DLD1 (cell line): ENCODE measurements around the gene ST6GALNAC6.

Source experiments
- in situ Hi-C: cut with HindIII; loops from 2 replicates; pipeline ENCODE4 v1.10.0; 2017; ENCODE audit warnings: low sequenced_read_pairs

Gene ST6GALNAC6

GRCh38 chr9:127899128-127899943, at the start of gene ST6GALNAC6:
Gene ST6GALNAC6 (minus strand): TSS chr9:127899603. CDS start chr9:127897981, 1,622 bp downstream.
- in situ Hi-C loops, result no loop called here

DNA sequence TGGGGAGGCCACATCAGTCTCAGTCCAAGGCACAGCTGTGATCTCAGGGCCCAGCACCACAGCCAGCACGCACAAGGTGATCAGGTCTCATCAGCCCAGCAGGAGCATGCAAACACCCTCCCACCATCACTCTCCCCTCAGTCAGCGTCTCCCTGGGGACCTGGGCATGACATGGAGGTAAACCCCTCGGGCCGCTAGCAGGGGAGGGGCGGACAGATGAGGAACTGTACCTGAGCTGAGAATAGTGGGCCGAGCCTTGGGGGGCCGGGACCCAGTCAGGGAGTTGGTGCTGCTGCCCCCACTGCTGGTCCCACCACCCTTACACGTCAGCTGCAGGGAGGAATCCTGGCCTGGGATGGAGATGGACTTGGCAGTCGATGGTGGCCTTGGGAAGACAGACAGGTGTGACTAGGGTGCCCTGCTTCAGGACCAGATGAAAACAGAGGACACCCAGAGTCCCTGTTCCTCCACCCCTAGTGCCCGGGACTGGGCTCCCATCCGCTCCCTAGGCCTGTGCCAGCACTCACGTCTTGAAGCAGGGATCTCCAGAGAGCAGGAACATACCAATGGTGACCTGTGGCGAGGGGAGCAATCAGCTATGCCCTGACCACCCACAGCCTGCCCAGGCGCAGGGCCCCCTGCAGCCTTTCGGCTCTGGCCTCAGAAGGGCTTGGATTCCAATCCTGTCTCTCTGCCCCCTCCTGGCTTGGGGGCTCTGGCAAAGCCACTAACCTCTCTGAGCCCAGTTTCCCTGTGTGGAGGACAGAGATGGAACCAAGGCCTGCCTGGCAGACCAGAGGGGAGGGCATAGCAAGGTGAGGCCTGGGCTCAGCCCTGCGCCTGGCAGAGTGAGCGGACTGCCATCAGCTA, 48.7 kb upstream of the ST6GALNAC6 start:
- in situ Hi-C loops, result no loop called here

DNA sequence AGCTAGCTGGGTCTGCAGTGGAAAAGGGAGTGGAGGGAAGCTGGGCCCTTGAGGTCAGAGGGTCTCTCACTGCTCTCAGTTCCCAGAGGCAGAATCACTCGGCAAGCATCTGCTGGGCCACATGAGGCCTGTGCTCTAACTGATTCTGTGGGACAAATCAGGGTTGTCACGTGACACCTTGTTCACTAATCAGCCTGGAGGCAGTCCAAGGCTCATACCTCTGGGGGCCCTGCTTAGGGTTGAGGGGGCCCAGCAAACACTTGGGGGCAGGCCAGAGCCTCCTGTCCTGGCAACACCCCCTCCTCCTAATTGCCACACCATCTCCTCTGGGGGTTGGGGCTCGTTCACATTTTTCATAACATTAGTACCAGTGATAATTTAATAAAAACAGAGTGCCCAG, 47.3 kb upstream of the ST6GALNAC6 start:
- in situ Hi-C loops, result no loop called here

- in situ Hi-C loops, result no loop called here
Observed at GRCh38 chr9:127945942-127946341, 46.5 kb upstream of the ST6GALNAC6 start.

DNA sequence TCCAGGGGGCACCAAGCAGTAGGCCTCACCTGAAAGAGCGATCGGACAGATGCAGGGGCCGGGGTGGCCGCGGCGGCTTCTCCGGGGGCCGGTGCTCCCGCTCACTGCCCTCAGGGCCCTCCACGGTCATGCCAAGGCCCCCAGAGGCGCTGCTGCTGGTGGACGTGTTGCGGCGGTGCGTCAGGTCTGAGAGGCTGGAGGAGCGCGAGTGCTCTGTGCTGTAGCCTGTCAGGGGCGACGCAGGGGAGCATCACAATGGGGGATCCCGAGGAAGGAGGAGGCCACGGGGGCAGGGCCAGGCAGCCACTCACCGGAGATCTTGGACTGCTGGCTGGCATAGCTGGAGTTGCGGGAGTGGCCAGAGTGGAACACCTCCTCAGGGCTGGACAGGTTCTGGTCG, 45.9 kb upstream of the ST6GALNAC6 start:
- in situ Hi-C loops, result no loop called here

- in situ Hi-C loops, result no loop called here
Observed at GRCh38 chr9:127944586-127945218, 45.3 kb upstream of the ST6GALNAC6 start.

GRCh38 chr9:127943731-127944144, 44.3 kb upstream of the ST6GALNAC6 start:
- in situ Hi-C loops, result no loop called here

GRCh38 chr9:127943011-127943662, 43.7 kb upstream of the ST6GALNAC6 start:
- in situ Hi-C loops, result no loop called here

DNA sequence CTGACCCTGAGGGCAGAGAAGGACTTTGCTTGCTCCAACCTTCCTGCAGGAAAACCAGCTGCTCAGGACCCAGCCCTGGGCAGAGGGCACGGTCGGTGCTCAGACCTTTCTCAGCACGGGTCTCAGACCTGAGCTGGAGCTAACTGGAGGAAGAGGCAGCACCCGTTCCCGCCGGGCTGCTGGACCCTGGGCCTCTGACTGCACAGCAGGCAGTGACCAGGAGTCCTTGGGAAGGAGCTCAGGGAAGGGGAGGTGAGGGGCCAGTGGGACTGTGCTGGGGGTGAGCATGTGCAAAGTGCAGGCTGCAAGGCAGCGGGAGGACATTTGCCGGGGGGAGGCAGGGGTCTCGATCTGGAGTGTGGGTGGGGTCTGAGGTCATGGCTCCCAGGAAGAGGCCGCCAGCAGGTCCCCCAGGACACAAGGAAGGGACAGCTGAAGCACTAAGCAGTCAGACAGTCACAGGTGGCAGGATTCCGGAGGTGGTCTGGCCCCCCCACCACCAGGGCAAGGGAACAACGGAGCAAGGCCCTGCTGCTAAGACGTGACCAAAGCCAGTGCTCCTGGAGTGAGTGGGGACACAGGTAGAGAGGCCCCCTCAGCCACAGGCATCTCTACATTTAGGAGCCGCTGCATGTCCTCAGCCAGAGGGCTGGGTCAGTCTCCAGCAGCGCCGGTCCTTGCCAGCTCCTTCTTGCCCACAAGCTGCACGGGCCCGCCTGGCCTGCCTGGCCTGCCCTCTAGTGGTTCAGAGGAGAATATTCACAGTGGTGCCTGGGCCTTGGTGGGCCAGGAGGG, 43.0 kb upstream of the ST6GALNAC6 start:
- in situ Hi-C loops, result no loop called here

GRCh38 chr9:127941961-127942215, 42.5 kb upstream of the ST6GALNAC6 start:
- in situ Hi-C loops, result no loop called here

DNA sequence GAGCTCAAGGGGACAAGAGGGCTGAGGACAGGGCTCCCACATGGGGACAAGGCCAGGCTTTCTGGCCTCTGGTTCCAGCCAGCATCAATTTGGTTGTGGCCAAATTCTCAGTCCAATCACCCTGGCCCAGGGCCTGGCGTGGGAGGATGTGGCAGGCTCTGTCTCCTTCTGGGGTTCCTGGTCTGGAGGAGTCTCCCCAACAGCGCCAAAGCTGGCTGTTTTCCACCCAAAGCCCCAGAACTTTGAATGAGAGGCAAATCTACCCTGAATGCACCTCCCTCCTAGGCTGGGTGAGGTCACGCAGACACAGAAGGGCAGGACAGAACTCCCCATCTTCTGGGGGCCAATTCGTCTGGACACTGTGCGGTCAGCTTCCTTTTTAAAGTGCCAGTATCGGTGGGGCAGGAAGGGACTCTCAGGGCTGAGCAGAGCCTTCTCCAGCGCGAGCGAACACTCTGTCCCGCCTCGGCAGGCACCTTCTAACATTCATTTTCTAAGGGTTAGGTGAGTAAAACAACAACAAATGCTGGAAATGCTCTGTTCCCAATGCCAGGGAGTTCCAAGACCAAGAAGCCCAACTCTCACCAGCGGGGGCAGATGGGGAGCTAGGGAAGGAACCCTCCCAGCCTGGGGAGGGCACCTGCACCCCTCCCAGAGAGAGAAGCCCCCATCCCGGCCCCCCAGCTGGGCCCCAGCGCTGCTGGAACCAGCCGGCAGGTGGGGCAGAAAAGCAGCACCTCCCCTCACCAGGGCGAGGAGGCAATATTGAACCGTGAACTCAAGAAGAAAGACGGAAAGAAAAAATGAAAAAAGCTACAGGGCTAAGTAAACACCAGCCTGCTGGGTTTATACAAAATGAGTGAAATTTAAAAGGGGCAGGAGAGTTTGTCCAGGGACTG, 41.9 kb upstream of the ST6GALNAC6 start:
- in situ Hi-C loops, result no loop called here

GRCh38 chr9:127940593-127940992, 41.2 kb upstream of the ST6GALNAC6 start:
- in situ Hi-C loops, result no loop called here

DNA sequence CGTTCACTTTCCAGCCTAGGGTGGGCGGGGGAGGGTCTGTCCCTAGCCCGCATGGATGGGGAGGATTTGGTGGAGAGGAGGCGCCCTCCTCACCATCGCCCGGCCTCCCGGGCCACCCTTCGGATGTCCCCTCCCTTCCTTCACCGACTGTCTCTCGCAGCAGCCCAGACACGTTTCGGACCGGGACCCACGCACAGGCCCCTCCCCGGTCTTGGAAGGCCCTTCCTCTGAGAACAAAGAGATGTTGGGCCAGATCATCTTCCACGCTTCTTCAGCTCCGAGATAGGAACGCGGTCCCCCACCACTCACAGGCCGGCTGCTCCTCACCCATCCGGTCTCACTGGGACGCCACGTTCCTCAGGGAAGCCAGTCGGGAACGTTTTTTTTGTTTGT, 38.9 kb upstream of the ST6GALNAC6 start:
- in situ Hi-C loops, result loop anchor here (10.0 kb wide), 1 partner anchor 157 kb away; no protein-coding TSS in a partner anchor

- in situ Hi-C loops, result loop anchor here (10.0 kb wide), 1 partner anchor 157 kb away; no protein-coding TSS in a partner anchor
Observed at GRCh38 chr9:127937388-127938297, 38.2 kb upstream of the ST6GALNAC6 start, which contains the start of gene DPM2. Gene DPM2 (minus strand): TSS chr9:127937854. CDS start chr9:127937820, 34 bp downstream.

GRCh38 chr9:127937056-127937387, 37.6 kb upstream of the ST6GALNAC6 start:
- in situ Hi-C loops, result loop anchor here (10.0 kb wide), 1 partner anchor 158 kb away; no protein-coding TSS in a partner anchor

DNA sequence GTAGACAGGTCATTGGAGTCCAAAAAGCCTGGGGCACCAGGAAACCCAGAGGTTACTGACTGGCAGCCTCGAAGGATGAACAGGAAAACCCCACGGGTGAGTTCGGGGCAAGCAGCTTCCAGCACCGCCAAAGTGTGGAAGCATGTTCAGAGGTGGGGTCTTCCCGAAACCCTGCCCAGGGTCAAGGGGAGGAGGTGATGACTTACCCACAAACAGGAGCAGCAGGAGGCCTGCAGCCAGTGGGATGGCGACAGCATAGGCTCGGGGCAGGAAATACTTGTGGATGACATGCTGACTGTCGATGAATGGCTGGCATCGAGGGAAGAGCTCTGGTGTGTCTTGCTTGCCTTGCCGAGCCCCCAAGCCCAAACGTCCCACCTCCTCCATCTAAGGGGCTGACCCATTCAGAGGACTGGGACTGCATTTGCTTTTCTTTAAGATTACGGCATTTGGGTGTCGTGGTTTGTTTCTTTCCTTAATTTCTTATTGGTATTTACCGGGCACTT, 37.0 kb upstream of the ST6GALNAC6 start:
- in situ Hi-C loops, result loop anchor here (10.0 kb wide), 1 partner anchor 158 kb away; no protein-coding TSS in a partner anchor

- in situ Hi-C loops, result loop anchor here (10.0 kb wide), 1 partner anchor 159 kb away; no protein-coding TSS in a partner anchor
Observed at GRCh38 chr9:127935765-127936221, 36.4 kb upstream of the ST6GALNAC6 start.
